ENCODE data around the gene S100A6.

- TF ChIP-seq ZNF274 (IDR thresholded peaks at IDR 0.05; ENCODE audit: low read depth, low read length) (no peak), YY1 (IDR thresholded peaks at IDR 0.05; ENCODE audit: insufficient read depth, insufficient read length) (no peak), SUZ12 (IDR thresholded peaks at IDR 0.05; ENCODE audit: extremely low read depth, insufficient read depth, insufficient read length) (no peak)
Observed at GRCh38 chr1:153545067-153546055, 9.6 kb upstream of the S100A6 start, which contains the start of gene S100A4.

Data from NT2/D1 (cell line).